PC-3 (cell line): Measurements from ENCODE around the gene STK33.

Experiments used
- CTCF ChIP-seq: fragments of 300-600 bp; sonication (generic); conservative IDR thresholded peaks from 2 replicates; pipeline ENCODE4 v1.5.1; 2017; ENCODE audit warnings: antibody characterized with exemption, low read depth, mild to moderate bottlenecking, low read length
- EZH2 ChIP-seq: fragments of 300-600 bp; sonication (generic); IDR thresholded peaks from one replicate; pipeline ENCODE4 v1.6.1; 2017; ENCODE audit warnings: antibody characterized with exemption, mild to moderate bottlenecking, low read length; ENCODE audit not compliant: unreplicated experiment

GRCh38 chr11:8586184-8586583 lies 7.8 kb downstream of the STK33 start:
- TF ChIP-seq CTCF (no peak), EZH2 (no peak)
